Gastroesophageal sphincter (tissue), 4 donors: Measurements from ENCODE around the gene GLTP. TPM values are rescaled to one million over a fixed set of nuclear protein-coding genes. Genes with fewer than 3 reads are reported as not detected.
A peak's percentile ranks its signal among the peaks of the same experiment; 100 is the strongest.

Experiments used
- ATAC-seq: fragments of 150-250 bp; one replicate; pipeline ENCODE4 v1.9.1; 2016; ENCODE audit warnings: mild to moderate bottlenecking, moderate library complexity
- H3K27ac ChIP-seq, 4 donors: fragments of 200-600 bp; sonication (generic) in 3 of 4; 1 replicate in 3 of 4; 2 replicates in 1 of 4; pipeline ENCODE4 v1.5.1; 2016 to 2019
- H3K27me3 ChIP-seq: fragments of 200-600 bp; sonication (generic); one replicate; pipeline ENCODE4 v1.5.1; 2019
- H3K36me3 ChIP-seq, 2 donors: fragments of 200-600 bp; sonication (generic); one replicate each; pipeline ENCODE4 v1.5.1; 2019; ENCODE audit warnings: control low read depth in 1 of 2
- H3K4me1 ChIP-seq, 3 donors: fragments of 200-600 bp; sonication (generic); 1 replicate in 2 of 3; 2 replicates in 1 of 3; pipeline ENCODE4 v1.5.1; 2016 to 2019; ENCODE audit warnings: control low read depth in 2 of 3
- H3K4me3 ChIP-seq, 2 donors: fragments of 200-600 bp; sonication (generic); one replicate each; pipeline ENCODE4 v1.5.1; 2019; ENCODE audit warnings: mild to moderate bottlenecking in 1 of 2, moderate library complexity in 1 of 2
- H3K9me3 ChIP-seq, 3 donors: fragments of 200-600 bp; sonication (generic); one replicate each; pipeline ENCODE4 v1.5.1; 2017 to 2019; ENCODE audit warnings: control low read depth in 2 of 3
- CTCF ChIP-seq, 4 experiments: fragments of 200-600 bp in 2 of 4; fragments of 450-650 bp in 2 of 4; sonication (generic) in 1 of 4; IDR thresholded peaks; one replicate each; pipeline ENCODE4 v1.5.1; 2017 to 2019; ENCODE audit warnings: antibody characterized with exemption in 4 of 4, mild to moderate bottlenecking in 2 of 4, moderate library complexity in 2 of 4
- EP300 ChIP-seq: sonication (generic); formaldehyde crosslinking; IDR thresholded peaks from one replicate; pipeline ENCODE4 v1.6.1; 2017; ENCODE audit warnings: antibody characterized with exemption, mild to moderate bottlenecking
- POLR2A ChIP-seq, 2 donors: fragments of 450-650 bp; IDR thresholded peaks; one replicate each; pipeline ENCODE4 v1.6.1; 2017; ENCODE audit warnings: antibody characterized with exemption in 2 of 2, mild to moderate bottlenecking in 2 of 2, moderate library complexity in 1 of 2
- POLR2AphosphoS5 ChIP-seq: sonication (generic); formaldehyde crosslinking; IDR thresholded peaks from one replicate; pipeline ENCODE4 v1.6.1; 2017; ENCODE audit warnings: antibody characterized with exemption
- WGBS, 2 donors: methylation state at CpG; one replicate each; pipeline ENCODE4 v1.1.5; 2018; ENCODE audit warnings: low coverage in 1 of 2; 5-methylcytosine and 5-hydroxymethylcytosine counted together
- total RNA-seq, 4 donors: library from RNA; depleted of rRNA; stranded (reverse); fragments of >200 nt; gene quantifications; one replicate each; pipeline ENCODE4 v1.1.0, GENCODE V29; 2016

GLTP gene
- total RNA-seq, 4 donors from 2014 or later, result 35.2 to 70.3 (median 51.8) TPM

GRCh38 chr12:109880938-109881337 is 597 bp upstream of the GLTP start:
- no peak for ATAC-seq
- 9 to 12% methylated on average over 3 of the region's 9 CpGs for WGBS, 2 donors
- H3K27me3 ChIP-seq, result peaks cover 7% of the 10 kb centered on the region
- no peaks in the 10 kb centered on the region for H3K36me3 ChIP-seq
- H3K27ac ChIP-seq, result peak overlapping the region; percentile 3 to 86 (median 60)
- H3K4me3 ChIP-seq, result peak overlapping the region; percentile 79 to 87
- no peaks in the 10 kb centered on the region for H3K9me3 ChIP-seq
- peaks cover 0 to 33% (median 21%) of the 10 kb centered on the region in 3 donors for H3K4me1 ChIP-seq
- TF ChIP-seq EP300, result no peak
- no peak for TF ChIP-seq POLR2AphosphoS5
- TF ChIP-seq POLR2A (IDR thresholded peaks at IDR 0.05), result no peak
- TF ChIP-seq CTCF (IDR thresholded peaks at IDR 0.05), result no peak

GRCh38 chr12:109879351-109880042 is 844 bp downstream of the GLTP start:
- Histone ChIP-seq H3K9me3 (no peaks in the 10 kb centered on the region), H3K27ac (peak overlapping the region; percentile 25 to 86 (median 83)), H3K4me3 (peak overlapping the region; percentile 86 to 87), H3K27me3 (peaks cover 7% of the 10 kb centered on the region), H3K36me3 (no peaks in the 10 kb centered on the region), H3K4me1 (peaks cover 0 to 33% (median 21%) of the 10 kb centered on the region in 3 donors)
- 0% methylated on average over 4 to 6 of the region's 13 CpGs for WGBS, 2 donors
- no peak for ATAC-seq
- TF ChIP-seq EP300, result no peak
- no peak for TF ChIP-seq POLR2A (IDR thresholded peaks at IDR 0.05)
- TF ChIP-seq POLR2AphosphoS5, result no peak
- TF ChIP-seq CTCF (IDR thresholded peaks at IDR 0.05), result no peak

GRCh38 chr12:109878749-109879148 is 1.6 kb downstream of the GLTP start:
- Histone ChIP-seq H3K9me3 (no peaks in the 10 kb centered on the region), H3K36me3 (no peaks in the 10 kb centered on the region), H3K27ac (peak overlapping the region in 2 of 4 donors; percentile 83 to 86), H3K27me3 (peaks cover 3% of the 10 kb centered on the region), H3K4me1 (peaks cover 0 to 33% (median 21%) of the 10 kb centered on the region in 3 donors), H3K4me3 (peak overlapping the region in 1 of 2 donors; percentile 87)
- WGBS, 2 donors, result 62% methylated on average over 4 of the region's 7 CpGs; no CpG with 5 or more reads in 1 of the 2 donors
- TF ChIP-seq EP300 (no peak), POLR2AphosphoS5 (no peak), POLR2A (IDR thresholded peaks at IDR 0.05) (no peak), CTCF (IDR thresholded peaks at IDR 0.05) (no peak)
- ATAC-seq, result no peak

- no peaks in the 10 kb centered on the region for H3K36me3 ChIP-seq
- TF ChIP-seq EP300 (no peak), POLR2AphosphoS5 (no peak), POLR2A (IDR thresholded peaks at IDR 0.05) (no peak)
- no peaks in the 10 kb centered on the region for H3K9me3 ChIP-seq
- H3K27me3 ChIP-seq, result no peaks in the 10 kb centered on the region
- peaks cover 0 to 33% (median 21%) of the 10 kb centered on the region in 3 donors for H3K4me1 ChIP-seq
- no peak overlapping the region for H3K27ac ChIP-seq
- ATAC-seq, result no peak
- 76 to 85% methylated on average over 2 to 3 of the region's 3 CpGs for WGBS, 2 donors
- no peak overlapping the region for H3K4me3 ChIP-seq
Measured at GRCh38 chr12:109878247-109878625, 2.1 kb downstream of the GLTP start.

- ATAC-seq, result no peak
- peaks cover 0 to 33% (median 21%) of the 10 kb centered on the region in 3 donors for H3K4me1 ChIP-seq
- no peak overlapping the region for H3K27ac ChIP-seq
- 48 to 62% methylated on average over 9 to 10 of the region's 10 CpGs for WGBS, 2 donors
- TF ChIP-seq POLR2AphosphoS5, result no peak
- TF ChIP-seq CTCF (IDR thresholded peaks at IDR 0.05), result no peak
- TF ChIP-seq EP300, result no peak
- no peak for TF ChIP-seq POLR2A (IDR thresholded peaks at IDR 0.05)
- no peaks in the 10 kb centered on the region for H3K27me3 ChIP-seq
- no peak overlapping the region for H3K4me3 ChIP-seq
- no peaks in the 10 kb centered on the region for H3K9me3 ChIP-seq
- peaks cover 0 to under 1% of the 10 kb centered on the region in 2 donors for H3K36me3 ChIP-seq
Measured at GRCh38 chr12:109877504-109878246, 2.7 kb downstream of the GLTP start.
